HG03103 (cell line): ENCODE results near the gene MTSS2.
"Not testable (repeated sequence)": the region's sequence is repeated elsewhere in the genome, so short reads cannot be mapped to it uniquely, and the experiment has no call there.

Experiments
- ATAC-seq: cut with Tn5 transposase; IDR thresholded peaks from one replicate; pipeline ENCODE4 v1.9.1; 2021; ENCODE audit warnings: low read depth; ENCODE audit not compliant: unreplicated experiment

The MTSS2 gene

DNA sequence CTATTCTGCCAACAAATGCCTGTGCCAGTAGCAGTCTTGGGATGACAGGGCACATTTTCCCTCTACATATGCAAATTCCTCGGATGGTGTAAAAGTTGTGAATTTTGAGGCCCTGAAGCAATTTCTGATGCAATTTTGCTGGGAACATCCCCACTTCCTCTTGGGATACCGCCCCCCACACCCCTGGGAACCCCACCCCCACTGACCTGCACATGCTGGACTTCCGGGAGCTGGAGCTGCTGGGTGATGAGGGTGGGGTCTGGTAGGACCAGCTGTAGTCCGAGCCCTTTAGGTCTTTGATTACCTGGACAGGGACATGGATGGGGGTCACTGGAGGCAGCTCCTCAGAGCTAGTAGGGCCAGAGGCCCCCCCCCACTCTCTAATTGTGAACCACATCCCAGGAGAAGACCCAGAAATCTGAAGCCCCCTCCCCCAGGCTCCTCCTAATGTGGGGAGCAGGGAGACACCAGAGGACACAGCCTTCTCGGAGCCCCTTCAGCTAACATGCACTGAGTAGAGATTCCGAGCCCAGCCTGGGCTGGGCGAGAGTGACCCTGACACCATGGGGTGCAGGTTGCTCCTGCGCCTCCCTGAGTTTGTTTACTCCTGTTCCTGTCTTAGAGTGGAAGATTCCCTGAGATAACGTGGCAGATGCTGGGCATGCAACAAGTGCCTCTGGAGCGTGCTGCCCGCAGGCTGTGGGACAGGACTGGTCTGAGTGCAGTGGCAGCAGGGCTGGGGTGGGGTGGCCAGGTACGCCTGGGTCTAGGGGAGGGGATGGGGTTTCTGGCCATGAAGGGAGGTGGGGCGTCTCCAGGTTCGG lies 9.0 kb downstream of the MTSS2 start:
- ATAC-seq, result no peak

DNA sequence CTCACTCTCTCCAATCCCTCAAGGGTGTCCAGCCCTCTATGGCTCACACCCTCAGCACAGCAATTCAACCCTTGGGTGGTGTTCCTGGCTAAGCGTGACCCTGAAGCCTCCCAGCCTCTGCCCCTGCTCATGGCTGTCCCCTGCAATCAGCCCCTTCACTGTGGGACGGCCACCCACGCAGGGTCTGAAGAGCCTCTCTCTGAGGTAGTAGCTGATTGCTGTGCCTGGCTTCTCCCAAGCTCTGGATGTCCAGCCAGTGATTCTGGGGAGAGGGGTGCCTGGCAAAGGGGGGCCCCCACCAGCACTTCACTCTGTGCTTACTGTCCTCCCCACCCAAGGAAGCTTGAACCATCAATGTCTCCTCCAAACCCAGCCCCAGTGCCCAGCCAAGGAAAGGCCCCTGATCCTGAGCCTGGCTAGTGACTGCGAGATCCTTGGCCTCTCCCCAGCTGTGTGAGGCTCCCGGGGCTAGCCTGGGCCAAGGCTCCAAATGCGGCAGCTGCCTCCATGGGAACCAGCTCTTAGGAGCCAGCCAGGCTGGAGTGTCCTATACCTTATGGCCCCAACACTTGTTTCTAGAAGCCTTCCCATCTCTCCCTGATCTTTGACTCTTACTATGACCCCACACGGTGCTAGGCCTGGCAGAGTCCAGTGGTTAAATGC lies 9.9 kb downstream of the MTSS2 start:
- no peak for ATAC-seq

DNA sequence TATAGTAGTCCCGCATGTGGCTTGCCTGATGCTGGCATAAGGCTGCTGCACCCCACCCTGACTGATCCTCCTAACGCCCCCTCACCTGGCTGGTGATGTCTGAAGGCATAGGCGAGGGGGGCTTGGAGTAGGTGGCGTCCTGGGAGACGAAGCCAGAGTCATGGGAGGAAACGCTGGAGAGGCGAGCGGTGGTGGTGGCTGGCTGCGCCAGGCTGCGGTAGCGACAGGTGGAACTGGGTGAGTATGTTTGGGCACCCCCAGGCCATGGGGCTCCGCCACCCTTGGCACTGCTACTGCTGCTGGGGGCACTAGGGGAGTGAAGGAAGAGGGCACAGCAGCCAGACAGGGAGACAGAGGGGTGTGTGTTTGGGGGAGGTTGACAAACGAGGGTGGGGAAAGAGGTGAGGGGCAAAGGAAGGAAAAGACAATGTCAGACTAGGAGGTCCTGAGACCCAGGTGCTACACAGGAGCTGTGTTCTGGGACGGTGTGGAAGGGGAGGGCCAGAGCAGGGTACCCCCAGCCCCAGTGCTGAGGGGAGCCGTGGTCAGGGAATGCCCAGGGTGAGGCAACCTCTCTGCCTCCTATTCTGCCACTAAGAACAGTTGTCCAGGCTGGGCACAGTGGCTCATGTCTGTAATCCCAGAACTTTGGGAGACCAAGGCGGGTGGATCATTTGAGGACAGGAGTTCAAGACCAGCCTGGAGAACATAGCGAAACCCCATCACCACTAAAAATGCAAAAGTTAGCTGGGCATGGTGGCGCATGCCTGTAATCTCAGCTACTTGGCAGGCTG lies 11.4 kb downstream of the MTSS2 start:
- ATAC-seq, result no peak

DNA sequence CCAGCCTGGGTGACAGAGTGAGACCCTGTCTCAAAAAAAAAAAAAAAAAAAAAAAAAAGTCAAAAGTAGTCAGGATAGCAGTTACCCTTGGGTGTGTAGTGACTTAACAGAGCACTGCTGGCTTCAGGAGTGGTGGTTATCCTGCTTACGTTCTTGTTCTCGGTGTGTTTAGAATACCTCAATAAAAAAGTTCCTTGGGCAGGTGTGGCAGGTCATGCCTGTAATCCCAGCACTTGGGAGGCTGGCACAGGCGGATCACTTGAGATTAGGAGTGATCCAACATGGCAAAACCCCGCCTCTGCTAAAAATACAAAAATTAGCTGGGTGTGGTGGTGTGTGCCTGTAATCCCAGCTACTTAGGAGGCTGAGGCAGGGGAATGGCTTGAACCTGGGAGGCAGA lies 14.9 kb downstream of the MTSS2 start:
- ATAC-seq, result not testable (repeated sequence)

DNA sequence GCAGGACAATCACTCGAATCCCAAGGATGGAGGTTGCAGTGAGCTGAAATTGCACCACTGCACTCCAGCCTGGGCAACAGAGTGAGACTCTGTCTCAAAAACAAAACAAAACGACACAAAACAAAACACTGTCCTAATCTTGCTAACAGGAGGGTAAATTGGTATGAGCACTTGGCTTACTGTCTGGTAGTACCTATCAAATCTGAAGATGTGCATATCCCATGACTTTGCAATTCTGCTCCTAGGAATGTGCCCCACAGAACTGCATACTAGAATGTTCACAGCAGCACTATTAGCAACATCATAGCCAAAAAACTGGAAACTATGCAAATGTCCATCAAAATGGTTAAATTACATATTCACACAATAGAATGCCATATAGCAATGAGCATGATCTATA lies 15.7 kb downstream of the MTSS2 start:
- no peak for ATAC-seq

DNA sequence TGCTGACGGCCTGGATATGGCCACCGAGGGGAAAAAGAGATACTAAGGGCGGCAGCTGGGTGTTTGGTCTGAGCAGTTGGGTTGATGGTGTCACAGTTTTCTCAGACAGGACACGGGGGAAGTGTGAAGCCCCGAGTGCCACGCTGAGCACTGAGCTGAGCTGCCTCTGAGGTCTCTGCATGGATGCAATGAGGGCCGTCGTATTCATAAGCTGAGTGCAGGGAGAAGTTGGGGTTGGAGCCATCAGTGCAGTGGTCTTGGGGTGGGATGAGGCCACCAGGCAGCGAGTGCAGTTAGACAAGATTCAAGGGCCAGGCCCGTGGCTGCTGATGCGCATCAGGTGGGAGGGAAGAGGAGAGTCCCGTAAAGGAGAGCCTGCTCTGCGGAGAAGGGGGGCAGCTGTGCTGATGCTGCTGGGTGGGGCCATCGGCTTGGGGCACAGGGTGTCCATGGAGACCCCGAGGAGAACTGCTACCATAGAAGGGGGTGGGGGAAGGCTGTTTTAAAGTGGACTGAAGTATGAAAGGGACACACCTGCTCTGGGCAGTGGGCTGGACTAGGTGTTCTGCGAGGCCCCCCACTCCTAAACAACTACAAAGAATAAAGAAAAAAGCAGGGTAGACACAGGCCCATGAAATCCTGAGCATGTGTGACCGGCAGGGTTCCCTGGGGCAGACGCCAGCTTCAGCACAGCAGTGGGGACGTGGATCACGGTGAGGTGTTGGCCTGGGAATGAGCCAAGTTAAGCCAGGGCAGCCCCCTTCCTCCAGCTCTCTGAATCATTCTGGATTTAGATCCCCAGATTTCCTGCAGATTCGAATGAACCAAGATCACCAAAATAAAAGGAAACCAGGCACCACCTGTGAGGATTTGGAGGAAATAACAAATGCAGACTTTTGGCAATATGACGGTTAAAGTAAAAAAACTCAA lies 19.8 kb downstream of the MTSS2 start:
- ATAC-seq, result no peak

DNA sequence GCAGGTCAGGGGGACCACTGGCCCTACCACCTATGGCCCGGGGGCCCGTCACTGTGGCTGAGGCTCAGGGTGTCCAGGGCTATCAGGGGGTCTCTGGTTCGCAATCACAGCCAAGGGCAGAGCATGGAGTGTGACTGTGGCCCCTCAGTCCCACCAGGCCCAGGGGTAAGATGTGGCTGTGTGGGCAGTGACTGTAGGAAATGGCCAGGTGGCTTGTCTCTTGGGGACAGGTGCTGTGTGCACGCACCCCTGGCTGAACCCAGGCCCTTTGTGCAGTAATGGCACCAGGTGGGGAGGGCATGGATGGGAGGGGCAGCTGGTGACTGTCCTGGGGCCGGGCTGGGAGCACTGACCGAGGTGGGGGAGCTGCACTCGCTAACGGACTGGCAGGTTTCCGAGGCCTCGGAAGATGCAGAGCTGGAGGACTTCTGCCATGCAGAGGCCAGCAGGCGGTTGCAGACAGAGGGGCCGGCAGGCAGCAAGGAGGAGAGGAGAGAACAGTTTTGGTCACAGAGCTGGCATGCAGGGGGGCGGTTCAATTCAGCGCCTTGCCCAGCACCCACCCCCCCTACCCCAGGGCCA lies 20.6 kb downstream of the MTSS2 start:
- ATAC-seq, result no peak

DNA sequence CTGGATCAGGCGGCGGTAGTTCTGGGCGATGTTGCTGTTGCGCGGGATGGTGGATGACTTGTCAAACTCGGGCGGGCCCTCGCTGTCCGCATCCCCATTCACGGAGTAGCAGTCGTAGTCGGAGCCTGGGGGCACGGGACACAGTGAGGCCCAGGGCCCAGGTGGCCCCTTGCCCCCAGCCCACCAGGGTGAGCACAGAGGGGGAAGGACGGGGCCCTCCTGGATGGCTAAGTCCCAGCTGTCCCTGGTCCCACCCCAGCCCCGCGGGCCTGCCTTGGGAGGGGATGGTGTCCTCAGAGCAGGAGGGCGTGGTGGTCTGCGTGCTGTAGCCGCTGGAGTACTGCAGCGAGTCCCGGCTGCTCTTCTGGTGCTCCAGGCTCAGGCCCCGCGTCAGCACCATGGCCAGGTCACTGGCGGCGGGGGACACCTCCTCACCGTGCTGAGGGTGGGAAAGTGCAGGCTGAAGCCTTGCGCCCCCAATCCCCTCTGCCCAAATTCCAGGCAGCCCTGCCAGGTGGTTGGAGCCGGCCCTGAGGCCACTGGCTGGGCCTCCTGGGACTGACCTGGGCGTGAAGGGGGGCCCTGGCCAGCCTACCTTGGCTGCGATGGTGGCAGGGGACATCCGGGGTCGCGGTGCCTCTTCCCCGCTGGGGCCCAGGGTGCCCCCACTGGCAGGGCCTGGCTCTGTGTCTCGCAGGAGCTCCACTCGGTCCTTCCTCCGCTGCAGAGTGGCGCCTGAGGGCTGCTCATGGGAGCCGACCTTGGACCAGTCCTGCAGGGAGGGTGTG lies 21.3 kb downstream of the MTSS2 start:
- no peak for ATAC-seq

DNA sequence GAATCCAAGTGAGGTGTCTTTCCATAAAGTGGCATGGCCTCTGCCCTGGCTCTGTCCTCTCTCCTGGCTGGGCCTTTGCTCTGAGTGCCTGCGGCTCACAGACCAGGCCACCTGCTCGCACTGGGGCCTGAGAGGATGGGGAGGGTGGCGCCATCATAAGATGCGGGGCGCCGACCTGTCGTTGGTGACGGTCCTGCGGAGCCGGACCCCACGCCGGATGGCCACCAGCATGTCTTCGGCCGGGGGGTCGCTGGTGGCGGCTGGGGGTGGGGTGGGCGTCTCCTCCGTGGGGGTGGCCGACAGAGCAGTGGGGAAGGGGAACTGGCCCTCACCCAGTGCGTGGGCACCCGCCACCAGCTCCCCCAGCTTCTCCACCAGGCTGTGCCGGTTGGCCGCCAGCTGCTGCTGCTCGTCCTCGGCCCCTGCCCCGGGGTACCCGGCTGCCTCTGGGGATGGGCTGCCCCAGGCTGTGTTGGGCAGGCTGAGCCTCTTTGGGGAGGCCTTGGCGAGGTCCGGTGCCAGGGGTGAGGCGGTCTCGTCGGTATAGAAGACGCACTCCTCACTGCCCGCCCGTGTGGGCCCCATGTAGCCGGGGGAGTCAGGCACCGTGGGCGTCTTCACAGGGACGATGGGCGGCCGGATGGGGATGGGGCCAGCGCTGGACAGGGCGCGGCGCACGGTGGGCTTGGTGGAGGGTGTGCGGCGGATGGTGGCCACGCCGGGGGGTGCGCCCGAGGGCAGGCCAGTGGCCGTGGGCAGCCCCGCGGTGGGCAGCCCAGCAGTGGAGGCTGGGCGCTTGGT lies 22.1 kb downstream of the MTSS2 start:
- ATAC-seq, result no peak

DNA sequence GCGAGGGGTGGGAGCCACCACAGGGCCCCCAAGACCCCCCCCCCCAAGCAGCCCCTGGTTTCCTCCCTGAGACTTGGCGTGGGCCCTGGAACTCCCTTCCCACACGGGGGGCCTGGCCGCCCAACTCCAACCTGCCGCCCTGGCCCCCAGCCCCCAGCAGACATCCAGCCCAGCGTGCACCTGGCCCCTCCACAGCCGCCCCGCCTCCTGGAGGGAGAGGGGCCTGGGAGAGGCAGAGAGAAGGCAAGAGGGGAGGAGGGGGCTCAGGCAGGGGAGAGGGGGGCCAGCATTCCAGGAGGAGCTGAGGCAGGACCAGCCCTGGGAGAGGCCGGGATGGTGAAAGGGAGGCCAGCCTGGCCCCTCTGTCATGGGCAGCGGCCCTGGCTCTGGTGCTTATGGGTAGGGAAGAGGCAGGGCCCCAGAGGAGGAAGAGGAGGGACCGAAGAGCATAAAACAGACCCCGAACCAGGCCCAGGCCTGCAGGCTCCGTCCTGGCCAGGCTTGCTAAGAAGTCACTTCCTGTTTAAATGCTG lies 22.8 kb downstream of the MTSS2 start:
- ATAC-seq, result no peak

DNA sequence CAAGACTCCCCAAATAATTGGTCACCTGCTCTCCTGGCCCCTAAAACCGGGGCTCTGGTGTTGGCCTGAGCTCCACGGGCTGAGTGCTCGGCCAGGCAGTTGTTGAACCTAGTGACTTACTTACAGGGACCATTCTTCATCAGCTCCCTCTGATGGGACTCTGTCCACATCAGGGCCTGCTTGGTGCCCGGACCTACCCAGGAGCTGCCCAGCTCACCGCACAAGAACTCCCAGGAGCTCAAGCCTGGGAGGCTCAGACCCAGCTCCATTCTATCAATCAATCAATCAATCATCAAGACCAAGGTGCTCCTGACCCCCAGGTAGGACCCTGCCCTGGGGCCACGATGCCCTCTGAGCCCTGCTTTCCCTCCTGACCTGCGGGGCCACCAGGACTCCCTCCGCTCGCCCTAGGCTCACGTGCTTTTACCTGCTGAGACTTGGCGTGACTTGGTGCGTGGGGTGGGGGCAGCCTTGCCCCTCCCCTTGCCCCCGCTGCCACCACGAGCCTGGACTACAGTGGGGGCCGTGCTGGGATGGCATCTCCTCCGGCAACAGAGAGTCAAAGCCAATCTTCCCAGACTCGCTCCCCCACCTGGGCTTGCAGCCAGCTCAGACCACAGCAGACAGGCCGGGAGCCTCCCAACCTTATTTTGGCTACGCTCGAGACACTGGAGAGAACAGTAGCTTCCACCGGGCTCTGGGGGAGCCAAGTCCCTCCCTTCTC lies 23.8 kb downstream of the MTSS2 start:
- no peak for ATAC-seq

DNA sequence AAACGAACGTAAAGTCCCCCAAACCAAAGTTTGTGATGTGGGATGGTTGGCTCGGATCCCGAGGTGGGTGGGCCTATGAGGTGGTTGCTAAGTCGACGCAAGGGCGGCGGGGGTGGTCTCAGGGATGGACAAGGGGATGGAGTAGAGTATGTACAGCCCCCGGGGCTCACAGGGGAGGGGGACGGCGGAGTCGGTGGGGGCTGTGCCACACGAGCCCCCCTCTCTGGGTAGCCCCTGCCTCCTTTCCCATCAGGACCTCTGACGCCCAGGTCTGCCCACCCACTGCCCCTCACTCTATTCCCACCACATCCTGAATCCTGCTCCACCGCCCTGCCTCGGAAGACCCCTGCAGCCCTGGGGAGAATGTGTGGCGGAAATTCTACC lies 24.3 kb downstream of the MTSS2 start:
- ATAC-seq, result no peak

DNA sequence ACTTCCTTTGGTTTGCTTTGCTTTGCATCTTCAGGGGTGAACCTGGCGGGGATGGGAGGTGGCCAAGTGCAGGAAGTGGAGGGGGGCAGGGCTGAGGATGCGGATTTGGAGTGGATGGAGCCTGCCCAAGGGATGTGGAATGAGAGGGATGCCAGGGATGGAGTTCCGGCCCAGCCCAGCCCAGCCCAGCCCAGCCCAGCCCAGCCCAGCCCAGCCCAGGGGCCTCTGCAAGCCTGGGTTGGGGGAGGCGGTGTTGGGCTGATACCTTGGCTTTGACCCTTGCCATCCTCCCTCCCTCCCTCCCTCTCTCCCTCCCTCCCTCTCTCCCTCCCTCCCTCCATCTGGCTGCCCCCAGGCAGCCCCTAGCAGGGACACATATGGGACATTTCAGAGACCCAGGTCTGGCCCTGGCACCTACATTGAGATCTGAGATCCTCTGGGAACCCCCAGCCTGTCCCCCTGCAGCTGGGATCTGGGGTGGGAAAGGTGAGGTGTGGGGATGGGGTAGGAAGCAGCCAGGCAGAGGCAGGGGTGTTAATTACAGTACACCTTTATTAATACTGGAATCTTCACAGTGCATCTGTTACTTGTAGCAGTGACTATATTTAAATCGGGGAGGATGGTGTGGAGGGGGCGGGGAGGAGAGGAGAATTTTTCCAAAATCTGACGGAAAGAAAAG lies 25.0 kb downstream of the MTSS2 start:
- no peak for ATAC-seq

DNA sequence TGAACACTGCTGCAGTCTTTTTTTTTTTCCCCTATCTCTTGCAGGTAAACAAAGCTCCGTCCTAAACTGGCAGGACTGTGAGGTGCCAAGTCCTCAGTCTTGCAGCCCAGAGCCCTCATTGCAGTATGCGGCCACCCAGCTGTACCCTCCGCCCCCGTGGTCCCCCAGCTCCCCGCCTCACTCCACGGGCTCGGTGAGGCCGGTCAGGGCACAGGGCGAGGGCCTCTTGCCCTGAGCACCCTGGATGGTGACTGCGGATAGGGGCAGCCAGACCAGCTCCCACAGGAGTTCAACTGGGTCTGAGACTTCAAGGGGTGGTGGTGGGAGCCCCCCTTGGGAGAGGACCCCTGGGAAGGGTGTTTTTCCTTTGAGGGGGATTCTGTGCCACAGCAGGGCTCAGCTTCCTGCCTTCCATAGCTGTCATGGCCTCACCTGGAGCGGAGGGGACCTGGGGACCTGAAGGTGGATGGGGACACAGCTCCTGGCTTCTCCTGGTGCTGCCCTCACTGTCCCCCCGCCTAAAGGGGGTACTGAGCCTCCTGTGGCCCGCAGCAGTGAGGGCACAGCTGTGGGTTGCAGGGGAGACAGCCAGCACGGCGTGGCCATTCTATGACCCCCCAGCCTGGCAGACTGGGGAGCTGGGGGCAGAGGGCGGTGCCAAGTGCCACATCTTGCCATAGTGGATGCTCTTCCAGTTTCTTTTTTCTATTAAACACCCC lies 25.7 kb downstream of the MTSS2 start:
- ATAC-seq, result no peak

DNA sequence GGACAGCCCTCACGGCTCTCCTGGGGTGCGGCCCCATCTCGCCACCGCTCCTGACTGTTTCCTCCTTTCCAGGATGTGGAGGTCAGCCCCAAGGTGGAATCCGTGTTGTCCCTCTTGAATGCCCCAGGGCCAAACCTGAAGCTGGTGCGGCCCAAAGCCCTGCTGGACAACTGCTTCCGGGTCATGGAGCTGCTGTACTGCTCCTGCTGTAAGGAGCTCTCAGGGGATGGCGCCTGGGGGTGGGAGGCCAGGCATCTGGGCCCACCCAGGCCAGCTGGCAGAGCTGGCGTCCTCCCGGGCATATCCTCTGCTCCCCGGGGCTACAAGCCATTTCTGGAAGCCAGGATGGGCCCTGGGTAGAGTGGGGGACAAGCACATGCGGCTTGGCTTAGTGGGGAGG lies 26.3 kb downstream of the MTSS2 start:
- ATAC-seq, result no peak

DNA sequence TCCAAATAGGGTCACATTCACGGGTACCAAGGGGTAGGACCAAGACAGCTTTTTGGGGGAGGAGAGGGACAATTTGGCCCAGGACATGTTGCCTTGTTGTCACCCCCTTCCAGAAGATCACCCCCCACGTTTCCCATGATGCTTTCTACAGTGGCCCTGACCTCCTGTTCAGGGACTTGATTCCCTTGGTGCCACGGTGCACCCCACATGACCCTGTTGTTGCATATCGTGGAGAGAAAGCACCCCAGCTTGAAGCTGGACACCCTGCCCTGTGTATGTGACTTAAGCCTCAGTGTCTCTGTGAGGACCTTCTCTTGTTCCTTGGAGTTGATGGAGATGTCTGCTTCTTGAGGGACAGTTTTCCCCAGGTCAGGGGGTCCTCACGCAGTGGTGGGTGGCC lies 26.9 kb downstream of the MTSS2 start:
- ATAC-seq, result no peak
